HG03095 (cell line): ENCODE data around the gene MCTP1.
A peak's percentile ranks its signal among the peaks of the same experiment; 100 is the strongest.
"Not testable (repeated sequence)": the region's sequence is repeated elsewhere in the genome, so short reads cannot be mapped to it uniquely, and the experiment has no call there.

Source experiments
- ATAC-seq: cut with Tn5 transposase; IDR thresholded peaks from one replicate; pipeline ENCODE4 v1.9.1; 2021; ENCODE audit warnings: moderate library complexity; ENCODE audit not compliant: unreplicated experiment

The MCTP1 gene

DNA sequence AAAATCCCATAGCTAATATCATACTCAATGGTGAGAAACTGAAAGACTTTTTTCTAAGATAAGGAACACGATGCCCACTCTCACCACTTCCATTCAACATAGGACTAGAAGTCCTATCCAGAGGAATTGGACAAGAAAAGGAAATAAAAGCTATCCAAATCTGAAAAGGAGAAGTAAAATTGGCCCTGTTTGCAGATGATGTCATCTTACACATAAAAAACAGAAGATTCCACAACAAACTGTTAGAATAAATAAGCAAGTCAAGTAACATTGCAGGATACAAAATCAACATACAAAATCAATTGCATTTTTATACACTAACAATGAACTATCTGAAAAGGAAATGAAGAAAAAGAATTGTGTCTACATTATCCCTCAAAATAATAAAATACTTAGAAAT is 308.0 kb downstream of the MCTP1 start:
- ATAC-seq = no peak

DNA sequence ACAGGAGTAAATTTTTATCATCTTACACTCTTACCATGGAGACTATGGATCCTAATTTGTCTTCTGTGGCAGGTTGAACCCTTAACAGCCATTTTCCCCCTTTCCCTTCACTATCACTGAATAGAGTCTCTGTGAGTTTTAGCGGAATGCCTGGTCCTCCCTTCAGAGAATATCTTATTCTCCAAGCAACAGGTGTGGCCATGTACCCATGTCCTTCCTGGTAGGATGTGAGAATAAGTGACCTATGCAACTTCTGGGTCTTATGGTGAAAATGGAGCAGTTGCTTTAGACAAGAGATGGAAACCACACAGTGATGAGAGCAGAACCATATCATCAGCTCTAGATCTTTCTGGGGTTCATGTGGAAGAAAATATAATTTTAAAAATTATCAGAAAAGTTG is 312.6 kb downstream of the MCTP1 start:
- no peak for ATAC-seq

DNA sequence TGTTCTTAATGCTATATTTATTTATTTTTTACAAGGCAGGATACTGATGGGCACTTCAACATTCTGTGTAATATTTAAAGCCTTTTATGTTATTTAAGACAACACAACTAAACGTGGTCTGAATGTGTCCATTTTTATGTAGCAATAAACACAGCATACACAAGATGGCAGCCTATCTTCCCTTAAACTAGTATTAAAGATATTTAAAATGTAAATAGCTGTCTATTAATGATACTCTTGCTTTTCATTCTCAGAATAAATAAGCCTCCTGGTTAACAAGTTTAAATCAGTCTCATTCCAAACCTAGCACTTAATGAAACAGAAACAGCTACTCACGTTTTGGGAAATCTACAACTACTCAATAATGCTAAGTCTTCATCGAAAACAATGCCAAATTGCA is 315.7 kb downstream of the MCTP1 start:
- ATAC-seq = no peak

DNA sequence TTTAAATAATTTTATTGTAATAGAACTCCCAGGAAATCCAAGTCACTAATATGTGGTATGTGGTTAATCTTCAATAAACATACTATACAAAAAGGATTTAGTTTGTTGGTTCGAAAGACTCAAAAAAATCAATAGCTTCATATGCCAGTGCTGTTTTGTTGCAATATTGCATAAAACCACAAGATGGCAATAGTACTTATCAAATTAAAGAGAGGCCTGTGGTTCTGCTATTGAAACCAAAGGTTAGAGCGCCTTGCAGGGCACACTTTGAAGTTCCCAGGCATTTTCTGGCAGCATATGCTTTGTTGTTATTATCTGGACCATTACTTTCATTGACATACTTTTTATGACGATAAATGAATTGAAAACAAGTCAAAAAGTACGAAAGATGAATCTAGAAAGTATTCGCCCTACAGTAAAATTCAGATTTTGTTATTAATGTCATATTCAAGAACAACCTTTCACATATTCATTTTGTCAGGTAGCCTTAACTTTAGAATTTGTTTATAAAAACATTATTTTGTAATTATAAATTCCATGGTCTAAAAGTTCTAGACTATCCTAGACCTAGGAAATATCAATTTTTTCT is 316.3 kb downstream of the MCTP1 start:
- peak; percentile 82 for ATAC-seq

DNA sequence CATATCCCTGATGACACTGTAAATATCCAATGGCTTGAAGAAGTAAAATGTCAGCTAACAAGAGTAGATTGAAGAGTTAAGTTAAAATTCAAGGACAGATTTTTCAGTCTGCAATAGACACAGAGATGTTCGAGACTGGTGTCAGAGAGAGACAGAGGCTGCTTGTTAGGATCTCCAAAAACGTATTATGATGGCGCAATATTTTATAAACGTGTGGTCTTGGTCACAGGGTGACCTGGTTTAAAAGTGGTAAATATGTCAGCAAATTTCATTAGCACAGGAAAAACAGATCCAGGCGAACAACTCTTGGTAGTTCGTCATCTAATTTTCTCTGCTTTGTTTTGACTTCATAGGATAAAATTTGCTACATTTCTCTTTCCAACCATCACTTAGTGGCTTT is 317.4 kb downstream of the MCTP1 start:
- ATAC-seq = no peak

DNA sequence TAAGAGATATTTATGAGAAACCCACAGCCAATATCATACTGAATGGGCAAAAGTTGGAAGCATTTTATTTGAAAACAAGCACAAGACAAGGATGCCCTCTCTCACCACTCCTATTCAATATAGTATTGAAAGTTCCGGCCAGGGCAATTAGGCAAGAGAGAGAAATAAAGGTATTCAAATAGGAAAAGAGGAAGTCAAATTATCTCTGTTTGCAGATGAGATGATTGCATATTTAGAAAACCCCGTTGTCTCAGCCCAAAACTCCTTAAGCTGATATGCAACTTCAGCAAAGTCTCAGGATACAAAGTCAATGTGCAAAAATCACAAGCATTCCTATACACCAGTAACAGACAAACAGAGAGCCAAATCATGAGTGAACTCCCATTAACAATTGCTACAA is 325.6 kb downstream of the MCTP1 start:
- not testable (repeated sequence) for ATAC-seq

DNA sequence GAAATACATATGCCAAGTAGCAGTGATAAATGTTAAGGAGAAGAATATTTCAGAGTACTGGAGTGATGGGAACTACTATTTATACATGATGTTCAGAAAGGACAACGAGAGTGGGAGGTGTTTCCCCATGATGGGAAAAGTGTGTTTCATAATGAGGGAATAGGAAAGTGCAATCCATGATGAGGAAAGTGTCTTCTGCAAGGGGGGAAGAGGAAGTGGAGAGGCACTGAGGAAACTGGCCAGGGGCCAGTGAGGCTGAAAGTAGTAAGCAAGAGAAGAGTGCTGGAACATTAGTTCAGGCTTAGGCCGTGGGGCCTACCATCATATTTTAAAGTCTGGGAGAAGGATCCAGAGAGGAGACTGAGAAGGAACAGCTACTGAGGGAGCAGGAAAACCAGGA is 339.2 kb downstream of the MCTP1 start:
- ATAC-seq = no peak

DNA sequence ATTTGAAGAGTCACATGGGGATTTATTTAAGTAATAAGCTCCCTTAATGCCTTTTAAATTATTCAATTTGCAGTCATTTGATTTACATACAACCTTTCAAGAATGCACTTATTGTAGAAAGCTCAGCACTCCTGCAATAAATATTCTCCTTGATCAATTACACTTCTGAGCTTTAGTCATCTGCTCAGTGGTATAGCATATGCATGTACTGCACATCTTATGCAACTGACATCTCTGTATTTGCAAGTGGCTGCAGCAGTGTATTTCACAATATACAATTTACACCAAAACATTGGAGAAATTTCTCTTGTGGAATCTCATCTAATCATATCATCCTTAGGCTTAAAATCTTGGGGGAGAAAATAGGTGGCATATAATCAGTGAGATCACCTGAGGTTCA is 340.7 kb downstream of the MCTP1 start:
- ATAC-seq = no peak

DNA sequence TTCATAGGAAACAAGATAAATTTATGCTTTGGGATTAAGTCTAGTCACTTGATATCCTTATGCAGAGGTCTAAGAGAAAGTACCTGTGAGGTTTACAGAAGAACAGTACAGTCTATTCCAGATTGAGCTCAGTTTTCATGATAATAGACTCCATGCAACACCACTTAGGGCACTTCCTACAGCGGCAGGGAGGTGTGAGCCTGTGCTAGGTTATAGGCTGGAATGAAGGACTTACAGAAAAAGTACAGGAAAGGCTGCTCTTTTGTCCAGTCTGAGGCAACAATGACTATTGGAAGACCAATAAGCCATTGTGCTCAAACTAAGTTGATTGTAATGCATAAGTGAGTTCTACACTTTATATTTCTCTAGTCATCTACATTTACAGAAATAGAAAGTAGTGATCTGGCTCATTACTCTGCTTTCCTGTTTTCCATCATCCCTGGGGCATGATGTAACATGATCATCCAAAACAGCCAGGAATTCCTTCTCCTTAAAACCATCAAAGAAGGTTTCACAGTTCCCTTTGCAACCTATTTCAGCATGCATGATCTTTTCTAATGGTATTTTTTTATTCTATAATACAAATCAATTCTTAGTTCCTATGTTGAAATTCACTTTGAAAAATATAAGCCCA is 343.7 kb downstream of the MCTP1 start:
- ATAC-seq = no peak

DNA sequence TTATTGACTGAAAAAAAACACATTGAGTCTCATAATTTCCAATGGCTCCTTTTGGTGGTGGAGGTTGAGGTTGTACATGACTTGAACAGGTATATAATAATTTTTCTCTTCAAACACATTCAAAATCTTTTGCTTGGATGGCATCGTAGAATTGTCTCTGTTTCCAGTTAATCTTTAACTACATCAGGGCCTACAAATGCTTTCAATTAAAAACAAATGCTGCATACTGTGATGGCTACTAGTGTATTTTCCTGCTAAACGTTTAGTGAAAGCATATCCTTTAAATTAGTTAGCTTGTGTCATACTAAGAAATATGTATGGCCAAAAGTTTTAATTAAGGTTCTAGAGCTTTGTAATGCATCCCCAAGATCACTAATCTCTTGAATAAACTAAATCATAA is 352.6 kb downstream of the MCTP1 start:
- ATAC-seq = no peak

DNA sequence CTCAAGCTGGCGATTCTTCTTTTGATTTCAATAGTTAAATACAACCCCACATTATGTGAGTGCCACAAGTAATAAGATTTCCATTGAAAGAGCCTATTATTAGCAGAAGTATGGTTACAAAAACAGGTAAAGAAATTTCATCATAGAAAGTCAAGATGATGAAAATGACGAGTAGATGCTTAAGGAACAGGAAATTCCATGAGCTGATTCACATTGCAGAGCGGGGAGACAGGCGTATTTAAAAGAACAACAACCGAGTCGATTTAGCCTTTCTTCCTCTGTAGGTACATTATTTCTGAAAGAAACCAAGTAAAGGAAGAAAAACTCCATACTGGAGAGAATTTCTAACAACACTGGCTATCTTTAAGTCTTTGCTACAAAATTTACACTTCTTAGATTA is 356.0 kb downstream of the MCTP1 start:
- no peak for ATAC-seq

DNA sequence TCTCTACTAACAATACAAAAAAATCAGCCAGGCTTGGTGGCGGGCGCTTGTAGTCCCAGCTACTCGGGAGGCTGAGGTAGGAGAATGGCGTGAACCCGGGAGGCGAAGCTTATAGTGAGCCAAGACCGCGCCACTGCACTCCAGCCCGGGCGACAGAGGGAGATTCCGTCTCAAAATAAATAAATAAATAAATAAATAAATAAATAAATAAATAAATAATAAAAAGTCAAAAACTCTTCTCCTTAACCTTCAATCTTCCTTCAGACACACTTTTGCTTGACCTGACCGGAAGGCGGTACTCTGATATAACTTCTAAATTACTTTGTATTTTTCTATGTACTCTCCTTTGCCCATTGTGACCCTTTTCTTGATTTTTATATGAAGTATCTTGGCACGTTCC is 364.3 kb downstream of the MCTP1 start:
- ATAC-seq = no peak

DNA sequence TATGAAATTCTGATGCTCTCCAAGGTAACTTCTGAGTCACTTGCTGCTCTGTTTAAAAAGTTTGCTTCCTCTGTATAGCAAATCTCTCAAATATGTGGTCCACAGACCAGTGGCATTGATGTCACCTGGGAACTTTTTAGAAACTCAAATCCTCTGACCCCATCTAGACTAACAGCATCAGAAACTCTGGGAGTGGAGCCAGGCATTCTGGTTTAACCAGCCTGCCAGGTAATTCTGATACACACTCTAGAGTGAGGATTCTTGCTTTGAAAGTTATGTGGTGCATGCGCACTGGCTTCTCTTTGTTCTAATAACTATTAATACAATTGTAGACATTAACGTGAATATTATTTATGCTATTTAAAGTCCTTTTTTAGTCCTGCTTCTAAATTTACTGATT is 368.3 kb downstream of the MCTP1 start:
- ATAC-seq = no peak

DNA sequence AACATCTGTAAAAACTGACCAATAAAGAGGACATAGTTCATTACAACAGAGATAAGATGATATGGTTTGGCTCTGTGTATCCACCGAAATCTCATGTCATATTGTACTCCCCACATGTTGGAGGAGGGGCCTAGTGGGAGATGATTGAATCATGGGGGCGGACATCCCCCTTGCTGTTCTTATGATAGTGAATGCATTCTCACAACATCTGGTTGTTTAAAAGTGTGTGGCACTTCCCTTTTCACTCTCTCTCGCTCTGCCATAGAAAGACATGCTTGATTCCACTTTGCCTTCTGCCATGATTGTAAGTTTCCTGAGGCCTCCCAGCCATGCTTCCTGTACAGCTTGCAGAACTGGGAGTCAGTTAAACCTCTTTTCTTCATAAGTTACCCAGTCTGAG is 373.6 kb downstream of the MCTP1 start:
- no peak for ATAC-seq

DNA sequence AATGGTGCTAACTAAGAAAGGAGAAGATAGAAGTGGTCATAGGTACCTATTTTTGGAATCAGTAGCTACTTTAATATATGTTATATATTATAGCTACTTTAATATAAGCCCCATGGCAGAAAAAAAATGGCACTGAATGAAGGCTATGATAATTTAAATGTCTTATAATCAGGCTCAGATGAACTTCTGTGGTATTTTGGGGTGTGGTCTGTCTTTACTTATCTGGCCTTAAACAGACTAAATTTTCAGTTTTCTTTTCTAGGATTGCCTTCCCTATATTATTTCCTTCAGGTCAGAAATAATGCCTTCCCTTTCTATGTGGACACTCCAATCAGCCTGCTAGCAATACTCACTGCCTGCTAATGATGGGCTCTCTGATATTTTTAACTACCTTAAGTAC is 374.2 kb downstream of the MCTP1 start:
- ATAC-seq = no peak

DNA sequence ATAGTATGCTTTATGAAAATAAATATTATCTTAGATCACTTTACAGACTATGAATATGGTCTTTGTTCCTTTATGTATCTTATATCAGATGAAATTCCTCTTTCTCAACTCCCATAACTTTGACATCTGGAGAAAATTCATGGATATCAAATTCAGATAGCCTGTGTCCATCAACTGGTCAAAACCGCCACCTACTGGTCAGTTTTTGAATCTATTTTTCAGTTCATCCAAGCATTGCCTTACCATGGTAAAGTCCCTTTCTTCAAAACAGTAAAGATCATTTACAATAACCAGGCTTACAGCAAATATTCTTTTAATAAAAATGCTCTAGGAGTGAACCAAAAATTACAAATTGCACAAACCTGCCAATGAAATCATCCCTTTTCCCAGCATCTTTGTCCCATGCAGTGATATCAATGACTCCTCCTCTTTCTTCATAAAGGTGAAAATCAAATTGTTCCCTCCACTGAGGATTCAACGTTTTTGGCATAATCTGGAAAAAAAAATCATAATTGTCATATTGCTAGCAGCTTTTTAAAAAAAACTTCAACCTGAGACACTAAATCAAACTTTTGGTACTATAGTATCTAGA is 375.9 kb downstream of the MCTP1 start:
- peak; percentile 63 for ATAC-seq

DNA sequence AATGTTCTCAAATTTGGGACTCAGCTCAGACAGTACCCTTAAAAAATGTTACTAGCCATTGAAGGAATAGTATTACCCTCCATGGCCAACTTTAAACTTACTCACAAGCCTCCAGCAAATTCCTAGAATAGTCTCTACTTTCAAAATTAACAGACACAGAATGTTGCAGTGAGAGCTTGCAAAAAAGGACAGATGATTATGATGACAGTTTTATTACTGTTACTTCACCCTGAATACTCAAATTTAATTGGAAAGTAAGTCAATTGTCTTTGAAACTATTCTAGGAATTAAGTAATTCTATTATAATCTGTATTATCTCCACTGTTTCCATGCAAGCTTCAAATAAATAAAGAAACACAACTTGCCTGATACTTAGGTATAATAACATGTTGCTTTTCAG is 378.1 kb downstream of the MCTP1 start:
- no peak for ATAC-seq

DNA sequence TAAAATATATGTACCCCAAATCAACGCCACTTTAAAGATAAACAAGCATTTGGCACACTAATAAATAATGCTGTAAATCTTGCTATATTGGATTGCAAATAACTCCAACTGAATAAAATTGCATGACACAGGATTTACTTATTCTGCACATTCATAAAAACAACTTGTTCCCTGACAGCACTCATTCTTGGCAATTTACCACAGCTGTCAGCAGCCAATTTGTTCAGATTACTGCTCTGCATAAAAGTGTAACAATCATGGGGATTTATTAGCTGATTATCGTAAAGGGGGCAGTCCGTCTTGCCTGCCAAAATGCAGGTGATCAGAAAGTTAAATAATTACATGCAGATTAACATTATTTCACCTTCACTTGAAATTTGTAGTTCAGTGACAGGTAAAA is 381.2 kb downstream of the MCTP1 start:
- ATAC-seq = no peak

DNA sequence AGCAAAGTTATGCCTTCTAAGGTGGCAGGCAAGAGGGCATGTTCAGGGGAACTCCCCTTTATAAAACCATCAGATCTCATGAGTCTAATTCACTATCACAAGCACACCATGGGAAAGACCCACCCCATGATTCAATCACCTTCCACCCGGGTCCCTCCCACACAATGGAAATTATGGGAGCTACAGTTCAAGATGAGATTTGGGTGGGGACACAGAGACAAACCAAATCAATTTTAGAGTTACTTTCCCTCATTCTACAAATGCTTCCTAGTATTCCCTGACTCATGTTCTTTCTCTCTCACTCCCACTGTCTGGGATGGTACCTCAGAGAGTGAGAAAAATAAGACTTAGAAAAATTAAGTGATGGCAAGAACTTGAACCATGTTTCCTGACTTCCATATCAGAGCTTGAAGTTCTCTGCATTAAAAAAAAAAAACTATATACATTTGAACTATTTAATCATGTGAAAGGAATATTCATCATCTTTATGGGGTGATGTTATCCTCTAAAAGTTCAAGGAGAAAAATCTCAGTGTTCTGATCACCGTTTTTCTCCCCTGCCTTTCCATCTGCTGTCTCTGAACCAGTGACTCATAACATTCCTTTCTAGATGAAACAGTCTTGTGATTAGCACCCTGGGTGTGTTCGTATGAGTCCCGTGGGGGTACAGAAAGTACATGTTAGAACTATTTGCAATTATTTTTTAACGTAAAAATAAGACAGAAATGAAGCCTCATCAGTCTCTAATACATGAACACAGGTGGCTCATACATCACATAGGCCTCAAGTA is 383.5 kb downstream of the MCTP1 start:
- peak; percentile 83 for ATAC-seq

DNA sequence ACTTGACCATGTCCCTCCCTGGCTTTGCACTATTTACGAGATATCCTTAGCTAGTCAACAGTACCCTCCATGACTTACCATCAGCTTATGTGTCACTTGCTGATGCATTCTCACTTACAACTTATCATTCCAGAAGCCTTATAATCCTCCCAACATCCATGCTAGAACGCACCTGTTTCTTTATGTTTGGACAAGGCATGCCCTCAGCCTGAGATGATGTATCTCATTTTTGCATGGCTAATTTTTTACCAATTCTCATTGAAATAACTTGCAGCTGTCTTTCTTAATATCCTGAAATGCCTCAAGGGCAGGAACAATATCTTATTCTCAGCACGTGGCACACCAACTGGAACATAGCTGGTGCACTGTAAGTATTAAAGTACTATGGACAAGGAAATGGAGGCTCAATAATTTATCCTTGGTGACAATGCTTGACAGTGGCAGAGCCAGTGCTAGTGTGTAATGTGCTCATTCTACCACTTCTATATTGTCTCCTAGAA is 384.8 kb downstream of the MCTP1 start:
- ATAC-seq = no peak

DNA sequence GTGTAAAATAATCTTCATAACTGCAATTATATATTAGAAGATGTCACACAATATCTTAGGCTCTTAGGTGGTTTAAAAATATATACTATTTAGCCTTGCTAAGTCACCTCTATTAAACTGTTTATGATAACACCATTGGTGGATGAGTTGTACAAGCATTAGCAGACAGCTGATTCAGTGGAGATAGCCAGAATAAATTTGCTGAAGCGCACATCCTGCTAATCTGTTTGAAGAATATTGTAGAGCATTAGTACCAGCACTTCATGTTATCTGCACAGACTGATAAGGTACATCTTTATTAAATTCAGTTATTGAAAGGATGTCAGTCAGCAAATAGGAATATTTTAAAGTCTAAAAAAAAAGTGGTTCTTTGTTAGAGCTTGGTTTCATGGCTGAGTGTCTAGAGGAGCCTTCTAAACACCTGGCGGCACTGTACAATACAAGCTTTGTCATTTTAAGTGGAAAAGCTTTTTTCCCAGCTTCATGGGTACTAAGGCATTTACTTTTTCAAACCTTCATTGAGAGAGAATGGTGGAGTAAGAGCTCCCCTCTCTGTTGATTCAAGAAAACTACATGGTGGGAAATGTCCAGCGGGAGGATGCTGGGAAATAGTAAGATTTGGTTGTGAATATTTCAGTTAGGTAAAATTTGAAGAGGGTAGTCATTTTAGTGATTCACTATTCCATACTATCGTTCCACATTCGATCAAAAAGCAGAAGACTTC is 391.3 kb downstream of the MCTP1 start:
- no peak for ATAC-seq
